ENCODE data around the gene FOXB1. TPM values are rescaled to one million over a fixed set of nuclear protein-coding genes. Genes with fewer than 3 reads are reported as not detected.

The FOXB1 gene
- total RNA-seq, 1 donor = not detected

- no peak for DNase-seq (ENCODE audit: low read depth)
- no peak overlapping the region for H3K4me3 ChIP-seq (ENCODE audit: low read depth, low read length)
- TF ChIP-seq CTCF (IDR thresholded peaks at IDR 0.05; ENCODE audit: insufficient read depth, low read depth, low read length) = no peak
These were observed 13.7 kb downstream of the FOXB1 start for GRCh38 chr15:60017538-60018520.

- TF ChIP-seq CTCF (IDR thresholded peaks at IDR 0.05; ENCODE audit: insufficient read depth, low read depth, low read length) = no peak
- no peak for DNase-seq (ENCODE audit: low read depth)
- H3K4me3 ChIP-seq (ENCODE audit: low read depth, low read length) = no peak overlapping the region
These were observed 16.6 kb downstream of the FOXB1 start for GRCh38 chr15:60020736-60021135.

- no peak for DNase-seq (ENCODE audit: low read depth)
- no peak overlapping the region for H3K4me3 ChIP-seq (ENCODE audit: low read depth, low read length)
- TF ChIP-seq CTCF (IDR thresholded peaks at IDR 0.05; ENCODE audit: insufficient read depth, low read depth, low read length) = no peak
These were observed 17.7 kb downstream of the FOXB1 start for GRCh38 chr15:60021589-60022378.

- H3K4me3 ChIP-seq (ENCODE audit: low read depth, low read length) = no peak overlapping the region
- no peak for TF ChIP-seq CTCF (IDR thresholded peaks at IDR 0.05; ENCODE audit: insufficient read depth, low read depth, low read length)
- no peak for DNase-seq (ENCODE audit: low read depth)
These were observed 18.2 kb downstream of the FOXB1 start for GRCh38 chr15:60022379-60022741.

- H3K4me3 ChIP-seq (ENCODE audit: low read depth, low read length) = no peak overlapping the region
- TF ChIP-seq CTCF (IDR thresholded peaks at IDR 0.05; ENCODE audit: insufficient read depth, low read depth, low read length) = no peak
- no peak for DNase-seq (ENCODE audit: low read depth)
These were observed 22.4 kb downstream of the FOXB1 start for GRCh38 chr15:60026555-60026954.

GRCh38 chr15:60035344-60035743 lies 31.2 kb downstream of the FOXB1 start:
- no peak for DNase-seq (ENCODE audit: low read depth)
- no peak for TF ChIP-seq CTCF (IDR thresholded peaks at IDR 0.05; ENCODE audit: insufficient read depth, low read depth, low read length)
- no peak overlapping the region for H3K4me3 ChIP-seq (ENCODE audit: low read depth, low read length)

All from fibroblast of villous mesenchyme (primary cell).